Upper lobe of left lung (tissue), 6 donors: ENCODE measurements around the gene PAPSS1. TPM values are rescaled to one million over a fixed set of nuclear protein-coding genes. Genes with fewer than 3 reads are reported as not detected.

ENCODE experiments used
- ATAC-seq, 2 donors: fragments of 200-7000 bp; cut with Tn5 transposase; one replicate each; pipeline ENCODE4 v1.9.1; 2022; ENCODE audit warnings: mild to moderate bottlenecking in 2 of 2, moderate library complexity in 2 of 2; ENCODE audit not compliant: low FRiP score in 2 of 2
- DNase-seq, 2 donors: peaks; one replicate each; pipeline ENCODE4 v3.0.0-alpha.2; 2019 to 2020
- H3K27ac ChIP-seq, 4 donors: fragments of 200-600 bp; sonication (generic); one replicate each; pipeline ENCODE4 v1.5.1; 2016 to 2019
- H3K27me3 ChIP-seq, 4 donors: fragments of 200-600 bp; sonication (generic); one replicate each; pipeline ENCODE4 v1.5.1; 2017 to 2019
- H3K36me3 ChIP-seq, 4 donors: fragments of 200-600 bp; sonication (generic); one replicate each; pipeline ENCODE4 v1.5.1; 2016 to 2019
- H3K4me1 ChIP-seq, 4 donors: fragments of 200-600 bp; sonication (generic); one replicate each; pipeline ENCODE4 v1.5.1; 2018 to 2019
- H3K4me3 ChIP-seq, 4 donors: fragments of 200-600 bp; sonication (generic); one replicate each; pipeline ENCODE4 v1.5.1; 2017 to 2019; ENCODE audit warnings: mild to moderate bottlenecking in 2 of 4, moderate library complexity in 1 of 4
- H3K9me3 ChIP-seq, 4 donors: fragments of 200-600 bp; sonication (generic); one replicate each; pipeline ENCODE4 v1.5.1; 2018 to 2019
- EP300 ChIP-seq, 4 donors: sonication (generic); formaldehyde crosslinking; IDR thresholded peaks; one replicate each; pipeline ENCODE4 v1.5.1; 2017; ENCODE audit warnings: antibody characterized with exemption in 4 of 4, control low read depth in 2 of 4
- POLR2A ChIP-seq, 4 donors: fragments of 450-650 bp; IDR thresholded peaks; one replicate each; pipeline ENCODE4 v1.5.1; 2016 to 2017; ENCODE audit warnings: antibody characterized with exemption in 4 of 4, mild to moderate bottlenecking in 2 of 4
- POLR2AphosphoS5 ChIP-seq, 2 donors: sonication (generic); formaldehyde crosslinking; IDR thresholded peaks; one replicate each; pipeline ENCODE4 v1.5.1; 2017; ENCODE audit warnings: antibody characterized with exemption in 2 of 2
- WGBS, 2 donors: methylation state at CpG; one replicate each; pipeline ENCODE4 v1.1.5; 2017 to 2018; 5-methylcytosine and 5-hydroxymethylcytosine counted together
- total RNA-seq, 6 donors: library from RNA; depleted of rRNA in 4 of 6; stranded (reverse); fragments of >200 nt in 4 of 6; gene quantifications; one replicate each; pipeline versions ENCODE4 v1.1.0 to v1.2.1, GENCODE V29; 2016 to 2021
- TF ChIP-seq, protein P1 (sequence below), 6 experiments: fragments of 450-650 bp in 4 of 6; fragments of 200-600 bp in 2 of 6; sonication (generic) in 2 of 6; IDR thresholded peaks; one replicate each; pipeline ENCODE4 v1.5.1; 2016 to 2019; ENCODE audit warnings: antibody characterized with exemption in 6 of 6
- donor health status: DM: no; HTN: no; CAD: no; lungs with moderate emphysema.
- donor health status: DM: no; HTN: yes; CAD: no; lungs with severe emphysema.

PAPSS1 gene
- total RNA-seq, 6 donors from 2014 or later = 23.7 to 84.9 (median 55.4) TPM

DNA sequence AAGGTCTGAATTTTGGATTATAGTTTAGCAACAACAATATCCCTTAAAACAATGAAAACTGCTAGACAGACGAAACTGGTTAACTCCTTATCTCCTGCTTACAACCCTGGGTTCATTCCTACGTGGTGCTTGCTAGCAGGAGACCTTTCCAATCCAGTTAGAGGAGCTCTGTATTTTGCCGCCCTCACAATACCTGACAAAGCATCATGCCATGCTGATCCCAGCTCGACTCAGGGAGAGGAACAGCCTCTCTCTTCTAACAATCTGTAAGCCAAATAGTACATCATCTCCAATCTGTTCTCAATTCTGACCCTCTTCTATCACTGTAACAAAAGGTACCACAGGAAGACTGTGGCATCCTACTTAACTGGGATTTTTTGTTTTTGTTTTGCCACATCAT is 74.4 kb downstream of the PAPSS1 start:
- ATAC-seq (no peak), DNase-seq (no peak)
- Histone ChIP-seq H3K27ac (no peak overlapping the region), H3K9me3 (no peaks in the 10 kb centered on the region), H3K4me1 (no peaks in the 10 kb centered on the region), H3K4me3 (no peak overlapping the region), H3K27me3 (no peaks in the 10 kb centered on the region), H3K36me3 (peaks cover 0 to 25% (median 8%) of the 10 kb centered on the region in 4 donors)
- 90 to 96% methylated on average over 4 of the region's 4 CpGs for WGBS, 2 donors
- no peak for TF ChIP-seq EP300 (IDR thresholded peaks at IDR 0.05)
- TF ChIP-seq POLR2A (IDR thresholded peaks at IDR 0.05) = no peak

DNA sequence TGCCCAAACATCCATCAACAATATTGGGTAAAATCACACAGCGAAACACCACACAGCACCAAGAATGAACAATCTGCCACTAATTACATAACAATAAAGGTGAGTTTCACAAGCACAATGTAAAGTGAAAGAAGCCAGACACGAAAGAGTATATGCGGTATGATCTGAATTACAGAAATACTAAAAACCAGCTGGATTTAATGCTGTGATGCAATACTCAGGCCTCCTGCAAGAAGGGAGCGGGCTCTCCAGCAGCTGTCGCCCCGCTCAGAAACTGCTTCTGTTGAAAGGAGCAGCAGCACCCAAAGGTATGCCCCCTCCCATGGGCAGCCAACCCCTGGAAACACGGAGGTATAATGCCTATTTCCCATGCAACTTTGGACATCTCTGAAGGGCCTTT is 77.0 kb downstream of the PAPSS1 start:
- 83 to 84% methylated on average over 7 of the region's 7 CpGs for WGBS, 2 donors
- no peak for DNase-seq
- Histone ChIP-seq H3K4me3 (no peak overlapping the region), H3K36me3 (peaks cover 0 to 25% (median 8%) of the 10 kb centered on the region in 4 donors), H3K9me3 (no peaks in the 10 kb centered on the region), H3K27ac (no peak overlapping the region), H3K27me3 (no peaks in the 10 kb centered on the region), H3K4me1 (no peaks in the 10 kb centered on the region)
- TF ChIP-seq POLR2AphosphoS5 (IDR thresholded peaks at IDR 0.05) (no peak), EP300 (IDR thresholded peaks at IDR 0.05) (no peak), POLR2A (IDR thresholded peaks at IDR 0.05) (no peak)
- TF ChIP-seq, protein P1, sequence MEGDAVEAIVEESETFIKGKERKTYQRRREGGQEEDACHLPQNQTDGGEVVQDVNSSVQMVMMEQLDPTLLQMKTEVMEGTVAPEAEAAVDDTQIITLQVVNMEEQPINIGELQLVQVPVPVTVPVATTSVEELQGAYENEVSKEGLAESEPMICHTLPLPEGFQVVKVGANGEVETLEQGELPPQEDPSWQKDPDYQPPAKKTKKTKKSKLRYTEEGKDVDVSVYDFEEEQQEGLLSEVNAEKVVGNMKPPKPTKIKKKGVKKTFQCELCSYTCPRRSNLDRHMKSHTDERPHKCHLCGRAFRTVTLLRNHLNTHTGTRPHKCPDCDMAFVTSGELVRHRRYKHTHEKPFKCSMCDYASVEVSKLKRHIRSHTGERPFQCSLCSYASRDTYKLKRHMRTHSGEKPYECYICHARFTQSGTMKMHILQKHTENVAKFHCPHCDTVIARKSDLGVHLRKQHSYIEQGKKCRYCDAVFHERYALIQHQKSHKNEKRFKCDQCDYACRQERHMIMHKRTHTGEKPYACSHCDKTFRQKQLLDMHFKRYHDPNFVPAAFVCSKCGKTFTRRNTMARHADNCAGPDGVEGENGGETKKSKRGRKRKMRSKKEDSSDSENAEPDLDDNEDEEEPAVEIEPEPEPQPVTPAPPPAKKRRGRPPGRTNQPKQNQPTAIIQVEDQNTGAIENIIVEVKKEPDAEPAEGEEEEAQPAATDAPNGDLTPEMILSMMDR (IDR thresholded peaks at IDR 0.05) = no peak
- no peak for ATAC-seq

DNA sequence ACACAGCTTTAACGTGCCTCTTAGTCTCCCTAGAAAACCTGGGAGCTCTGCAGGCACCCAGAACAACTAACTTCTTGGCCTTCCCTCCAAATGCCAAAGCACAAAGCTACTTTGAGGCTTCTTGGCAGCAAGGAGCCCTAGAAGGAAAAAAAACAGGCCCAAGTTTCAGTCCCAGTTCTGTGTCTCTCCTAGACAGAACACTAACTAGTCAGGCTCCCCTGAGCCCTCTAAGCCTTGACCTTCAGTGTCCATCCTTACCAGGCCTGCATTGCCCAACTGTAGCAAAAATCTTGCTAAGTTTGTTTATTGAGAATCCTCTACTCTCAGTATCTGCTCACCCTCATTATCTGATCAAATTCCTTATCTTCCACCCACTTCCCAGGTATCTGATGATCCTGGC is 79.2 kb downstream of the PAPSS1 start:
- no peak for ATAC-seq
- no peak overlapping the region for H3K27ac ChIP-seq
- H3K9me3 ChIP-seq = no peaks in the 10 kb centered on the region
- WGBS, 2 donors = 53 to 69% methylated on average over 1 of the region's 1 CpG
- TF ChIP-seq POLR2AphosphoS5 (IDR thresholded peaks at IDR 0.05) = no peak
- TF ChIP-seq POLR2A (IDR thresholded peaks at IDR 0.05) = no peak
- no peak for TF ChIP-seq EP300 (IDR thresholded peaks at IDR 0.05)
- H3K36me3 ChIP-seq = peaks cover 0 to 18% (median 8%) of the 10 kb centered on the region in 4 donors
- no peak for DNase-seq
- no peaks in the 10 kb centered on the region for H3K4me1 ChIP-seq
- H3K27me3 ChIP-seq = no peaks in the 10 kb centered on the region
- H3K4me3 ChIP-seq = no peak overlapping the region

DNA sequence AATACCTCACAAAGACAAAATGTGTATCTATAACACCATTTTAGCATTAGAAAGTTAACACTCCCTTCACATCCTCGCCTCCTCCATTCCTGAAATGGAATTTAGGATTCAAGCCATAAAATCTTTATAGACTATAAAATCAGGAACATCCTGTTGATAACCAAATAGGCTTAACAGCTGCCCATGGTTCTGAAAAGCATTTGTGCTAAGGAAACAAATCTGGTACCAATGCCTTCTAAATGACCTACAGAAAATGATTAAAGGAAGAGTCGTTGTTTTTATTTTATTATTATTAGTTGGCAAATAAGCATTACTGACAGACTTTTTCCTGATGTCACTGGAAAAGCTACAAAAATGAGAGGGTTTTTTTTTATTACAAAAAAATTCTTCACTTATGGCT is 79.8 kb downstream of the PAPSS1 start:
- H3K4me1 ChIP-seq = no peaks in the 10 kb centered on the region
- peaks cover 0 to 18% (median 8%) of the 10 kb centered on the region in 4 donors for H3K36me3 ChIP-seq
- WGBS, 2 donors = 71 to 74% methylated on average over 2 of the region's 2 CpGs
- DNase-seq (no peak), ATAC-seq (no peak)
- H3K27me3 ChIP-seq = no peaks in the 10 kb centered on the region
- H3K4me3 ChIP-seq = no peak overlapping the region
- TF ChIP-seq POLR2A (IDR thresholded peaks at IDR 0.05) (no peak), POLR2AphosphoS5 (IDR thresholded peaks at IDR 0.05) (no peak), EP300 (IDR thresholded peaks at IDR 0.05) (no peak)
- TF ChIP-seq, protein P1 (IDR thresholded peaks at IDR 0.05) = no peak
- no peak overlapping the region for H3K27ac ChIP-seq
- no peaks in the 10 kb centered on the region for H3K9me3 ChIP-seq

DNA sequence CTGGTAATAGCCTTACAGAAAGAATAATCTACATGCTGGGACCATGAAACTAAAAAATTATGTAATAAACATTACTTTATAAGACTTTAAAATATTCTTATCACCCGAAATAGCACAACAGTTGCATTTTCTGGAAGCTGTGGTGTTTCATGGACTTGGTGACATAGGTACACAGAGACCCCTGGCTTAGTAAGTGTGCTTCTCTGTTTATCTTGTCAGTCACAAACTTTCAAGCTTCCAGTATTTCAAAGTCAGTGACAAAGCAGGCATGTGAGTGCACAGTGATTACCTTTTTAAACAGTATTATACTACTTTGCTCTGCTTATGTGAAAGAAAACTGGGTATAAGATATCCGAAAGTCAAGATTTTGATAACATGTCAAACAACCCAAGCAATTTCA is 84.3 kb downstream of the PAPSS1 start:
- WGBS, 2 donors = 94 to 95% methylated on average over 2 of the region's 2 CpGs
- no peak for DNase-seq
- no peaks in the 10 kb centered on the region for H3K27me3 ChIP-seq
- peaks cover 0 to 10% (median 0%) of the 10 kb centered on the region in 4 donors for H3K36me3 ChIP-seq
- ATAC-seq = no peak
- H3K27ac ChIP-seq = no peak overlapping the region
- H3K9me3 ChIP-seq = no peaks in the 10 kb centered on the region
- TF ChIP-seq, protein P1 (IDR thresholded peaks at IDR 0.05) = no peak
- TF ChIP-seq POLR2A (IDR thresholded peaks at IDR 0.05) (no peak), POLR2AphosphoS5 (IDR thresholded peaks at IDR 0.05) (no peak), EP300 (IDR thresholded peaks at IDR 0.05) (no peak)
- H3K4me1 ChIP-seq = no peaks in the 10 kb centered on the region
- no peak overlapping the region for H3K4me3 ChIP-seq

DNA sequence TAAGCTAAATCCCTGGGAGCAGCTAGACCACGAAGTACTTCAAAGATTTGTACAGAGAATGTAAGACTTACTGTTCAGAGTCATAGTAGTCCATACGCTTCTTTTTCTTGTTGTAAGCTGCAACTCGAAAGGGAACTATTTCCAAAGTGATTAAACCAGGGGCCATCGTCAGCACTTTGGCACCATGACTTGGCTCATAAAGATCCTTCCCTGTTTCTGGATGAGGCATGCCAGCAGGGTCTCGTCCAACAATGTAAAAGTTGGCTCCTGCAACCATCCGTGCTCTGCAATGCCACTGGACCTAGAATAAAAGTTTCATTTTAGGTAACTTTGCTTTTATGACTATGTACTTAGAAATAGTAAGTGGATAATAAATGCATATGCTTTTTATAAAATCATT is 88.5 kb downstream of the PAPSS1 start:
- H3K4me3 ChIP-seq = no peak overlapping the region
- H3K27ac ChIP-seq = no peak overlapping the region
- DNase-seq (no peak), ATAC-seq (no peak)
- peaks cover 0 to 20% (median 0%) of the 10 kb centered on the region in 4 donors for H3K36me3 ChIP-seq
- H3K4me1 ChIP-seq = no peaks in the 10 kb centered on the region
- H3K27me3 ChIP-seq = no peaks in the 10 kb centered on the region
- H3K9me3 ChIP-seq = no peaks in the 10 kb centered on the region
- WGBS, 2 donors = 80 to 91% methylated on average over 6 of the region's 6 CpGs
- TF ChIP-seq, protein P1 (IDR thresholded peaks at IDR 0.05) = no peak
- TF ChIP-seq POLR2AphosphoS5 (IDR thresholded peaks at IDR 0.05) (no peak), POLR2A (IDR thresholded peaks at IDR 0.05) (no peak), EP300 (IDR thresholded peaks at IDR 0.05) (no peak)
